Gastroesophageal sphincter (tissue), 4 donors: ENCODE measurements around the gene ADCY9. TPM values are rescaled to one million over a fixed set of nuclear protein-coding genes. Genes with fewer than 3 reads are reported as not detected.

Experiments
- ATAC-seq: fragments of 150-250 bp; one replicate; pipeline ENCODE4 v1.9.1; 2016; ENCODE audit warnings: mild to moderate bottlenecking, moderate library complexity
- H3K27ac ChIP-seq, 4 donors: fragments of 200-600 bp; sonication (generic) in 3 of 4; 1 replicate in 3 of 4; 2 replicates in 1 of 4; pipeline ENCODE4 v1.5.1; 2016 to 2019
- H3K27me3 ChIP-seq: fragments of 200-600 bp; sonication (generic); one replicate; pipeline ENCODE4 v1.5.1; 2019
- H3K36me3 ChIP-seq, 2 donors: fragments of 200-600 bp; sonication (generic); one replicate each; pipeline ENCODE4 v1.5.1; 2019; ENCODE audit warnings: control low read depth in 1 of 2
- H3K4me1 ChIP-seq, 3 donors: fragments of 200-600 bp; sonication (generic); 1 replicate in 2 of 3; 2 replicates in 1 of 3; pipeline ENCODE4 v1.5.1; 2016 to 2019; ENCODE audit warnings: control low read depth in 2 of 3
- H3K4me3 ChIP-seq, 2 donors: fragments of 200-600 bp; sonication (generic); one replicate each; pipeline ENCODE4 v1.5.1; 2019; ENCODE audit warnings: mild to moderate bottlenecking in 1 of 2, moderate library complexity in 1 of 2
- H3K9me3 ChIP-seq, 3 donors: fragments of 200-600 bp; sonication (generic); one replicate each; pipeline ENCODE4 v1.5.1; 2017 to 2019; ENCODE audit warnings: control low read depth in 2 of 3
- EP300 ChIP-seq: sonication (generic); formaldehyde crosslinking; IDR thresholded peaks from one replicate; pipeline ENCODE4 v1.6.1; 2017; ENCODE audit warnings: antibody characterized with exemption, mild to moderate bottlenecking
- POLR2A ChIP-seq, 2 donors: fragments of 450-650 bp; IDR thresholded peaks; one replicate each; pipeline ENCODE4 v1.6.1; 2017; ENCODE audit warnings: antibody characterized with exemption in 2 of 2, mild to moderate bottlenecking in 2 of 2, moderate library complexity in 1 of 2
- POLR2AphosphoS5 ChIP-seq: sonication (generic); formaldehyde crosslinking; IDR thresholded peaks from one replicate; pipeline ENCODE4 v1.6.1; 2017; ENCODE audit warnings: antibody characterized with exemption
- WGBS, 2 donors: methylation state at CpG; one replicate each; pipeline ENCODE4 v1.1.5; 2018; ENCODE audit warnings: low coverage in 1 of 2; 5-methylcytosine and 5-hydroxymethylcytosine counted together
- total RNA-seq, 4 donors: library from RNA; depleted of rRNA; stranded (reverse); fragments of >200 nt; gene quantifications; one replicate each; pipeline ENCODE4 v1.1.0, GENCODE V29; 2016
- TF ChIP-seq, protein P1 (sequence below), 4 experiments: fragments of 200-600 bp in 2 of 4; fragments of 450-650 bp in 2 of 4; sonication (generic) in 1 of 4; IDR thresholded peaks; one replicate each; pipeline ENCODE4 v1.5.1; 2017 to 2019; ENCODE audit warnings: antibody characterized with exemption in 4 of 4, mild to moderate bottlenecking in 2 of 4, moderate library complexity in 2 of 4

Gene ADCY9
- total RNA-seq, 4 donors from 2014 or later, result 33.0 to 83.5 (median 43.4) TPM

DNA sequence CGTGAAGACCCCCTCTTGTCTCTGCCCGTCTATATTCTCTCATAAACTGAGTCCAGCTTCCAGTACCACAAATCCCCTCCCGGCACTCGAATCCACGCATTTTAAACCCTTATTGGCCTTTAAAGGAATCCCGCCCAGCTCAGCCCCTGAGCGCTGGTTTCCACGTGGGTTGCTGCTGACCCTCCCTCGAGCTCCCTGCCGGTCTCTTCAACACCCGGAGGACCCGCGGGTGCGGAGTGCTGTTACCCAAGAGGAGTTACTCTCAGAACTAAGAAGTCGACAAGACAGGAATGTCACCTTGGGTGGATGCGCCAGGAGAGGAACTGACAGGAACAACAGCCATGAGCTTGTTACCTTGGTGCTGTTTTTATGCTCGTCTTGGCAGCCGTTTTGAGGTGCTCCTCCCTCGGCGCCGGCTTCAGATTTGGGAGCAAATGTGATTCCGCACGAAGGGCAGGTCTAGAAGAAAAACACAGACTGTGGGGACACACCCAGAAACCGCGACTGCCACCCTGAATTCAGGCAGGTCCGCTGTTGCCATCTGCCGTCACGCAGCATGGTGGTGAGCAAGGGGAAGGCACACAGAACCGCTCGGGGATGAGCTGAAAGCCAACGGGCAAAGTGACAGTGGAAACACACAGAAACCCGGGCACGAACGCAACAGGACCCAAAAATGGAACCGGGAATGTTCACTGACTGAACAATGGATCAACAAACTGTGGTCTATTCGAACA lies 123.0 kb downstream of the ADCY9 start:
- WGBS, 2 donors, result 91% methylated on average over 26 of the region's 36 CpGs; no CpG with 5 or more reads in 1 of the 2 donors
- no peak overlapping the region for H3K27ac ChIP-seq

DNA sequence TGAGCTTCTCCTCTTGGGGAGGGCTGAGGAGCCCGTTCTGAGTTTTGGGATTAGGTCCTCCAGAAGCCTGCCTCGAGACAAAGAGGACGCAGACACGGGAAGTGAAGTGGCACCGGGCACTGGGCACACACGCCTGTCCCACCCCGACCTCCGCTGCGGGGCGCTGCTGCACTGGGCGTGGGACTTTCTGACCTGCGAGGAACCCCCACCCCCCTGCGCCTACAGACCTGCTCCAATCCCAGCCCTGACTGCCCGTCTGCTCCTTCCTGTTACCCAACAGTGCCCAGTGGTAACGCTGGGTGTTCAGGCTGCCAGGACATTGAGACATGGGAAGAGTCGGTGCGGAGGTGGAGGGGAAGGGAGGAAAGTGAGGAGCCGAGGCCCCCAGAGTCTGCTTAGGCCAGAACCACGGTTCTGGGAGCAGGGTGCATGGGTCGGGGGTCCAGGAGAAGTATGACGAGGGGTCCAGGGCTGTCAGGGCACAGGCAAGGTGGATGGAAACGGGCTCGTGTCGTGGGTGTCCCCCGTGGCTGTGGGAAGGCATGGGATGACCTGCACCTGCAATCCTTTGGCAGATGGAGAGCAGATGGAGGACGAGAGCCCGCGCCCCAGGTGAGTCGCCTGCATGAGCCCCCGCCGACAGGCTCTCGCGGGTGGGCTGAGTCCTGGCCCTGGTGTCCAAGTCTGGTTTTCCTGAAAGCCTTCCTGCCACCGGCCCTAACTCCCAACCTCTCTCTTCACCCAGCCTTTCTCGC lies 123.8 kb downstream of the ADCY9 start:
- Histone ChIP-seq H3K4me1 (no peaks in the 10 kb centered on the region), H3K4me3 (no peak overlapping the region), H3K27me3 (no peaks in the 10 kb centered on the region), H3K27ac (no peak overlapping the region), H3K36me3 (peaks cover 0 to 60% of the 10 kb centered on the region in 2 donors), H3K9me3 (no peaks in the 10 kb centered on the region)
- TF ChIP-seq POLR2AphosphoS5 (no peak), EP300 (no peak), POLR2A (IDR thresholded peaks at IDR 0.05) (no peak)
- TF ChIP-seq, protein P1, sequence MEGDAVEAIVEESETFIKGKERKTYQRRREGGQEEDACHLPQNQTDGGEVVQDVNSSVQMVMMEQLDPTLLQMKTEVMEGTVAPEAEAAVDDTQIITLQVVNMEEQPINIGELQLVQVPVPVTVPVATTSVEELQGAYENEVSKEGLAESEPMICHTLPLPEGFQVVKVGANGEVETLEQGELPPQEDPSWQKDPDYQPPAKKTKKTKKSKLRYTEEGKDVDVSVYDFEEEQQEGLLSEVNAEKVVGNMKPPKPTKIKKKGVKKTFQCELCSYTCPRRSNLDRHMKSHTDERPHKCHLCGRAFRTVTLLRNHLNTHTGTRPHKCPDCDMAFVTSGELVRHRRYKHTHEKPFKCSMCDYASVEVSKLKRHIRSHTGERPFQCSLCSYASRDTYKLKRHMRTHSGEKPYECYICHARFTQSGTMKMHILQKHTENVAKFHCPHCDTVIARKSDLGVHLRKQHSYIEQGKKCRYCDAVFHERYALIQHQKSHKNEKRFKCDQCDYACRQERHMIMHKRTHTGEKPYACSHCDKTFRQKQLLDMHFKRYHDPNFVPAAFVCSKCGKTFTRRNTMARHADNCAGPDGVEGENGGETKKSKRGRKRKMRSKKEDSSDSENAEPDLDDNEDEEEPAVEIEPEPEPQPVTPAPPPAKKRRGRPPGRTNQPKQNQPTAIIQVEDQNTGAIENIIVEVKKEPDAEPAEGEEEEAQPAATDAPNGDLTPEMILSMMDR (IDR thresholded peaks at IDR 0.05), result no peak
- ATAC-seq, result no peak
- 92 to 100% methylated on average over 1 to 20 of the region's 35 CpGs for WGBS, 2 donors

More for the DNA sequence above, 123.0 kb downstream of the ADCY9 start:
- H3K4me3 ChIP-seq, result no peak overlapping the region
- H3K36me3 ChIP-seq, result peaks cover 0 to 52% of the 10 kb centered on the region in 2 donors
- no peak for ATAC-seq
- no peaks in the 10 kb centered on the region for H3K27me3 ChIP-seq
- H3K4me1 ChIP-seq, result no peaks in the 10 kb centered on the region
- no peaks in the 10 kb centered on the region for H3K9me3 ChIP-seq
- TF ChIP-seq POLR2AphosphoS5 (no peak), POLR2A (IDR thresholded peaks at IDR 0.05) (no peak), EP300 (no peak)
- TF ChIP-seq, protein P1 (IDR thresholded peaks at IDR 0.05), result no peak

DNA sequence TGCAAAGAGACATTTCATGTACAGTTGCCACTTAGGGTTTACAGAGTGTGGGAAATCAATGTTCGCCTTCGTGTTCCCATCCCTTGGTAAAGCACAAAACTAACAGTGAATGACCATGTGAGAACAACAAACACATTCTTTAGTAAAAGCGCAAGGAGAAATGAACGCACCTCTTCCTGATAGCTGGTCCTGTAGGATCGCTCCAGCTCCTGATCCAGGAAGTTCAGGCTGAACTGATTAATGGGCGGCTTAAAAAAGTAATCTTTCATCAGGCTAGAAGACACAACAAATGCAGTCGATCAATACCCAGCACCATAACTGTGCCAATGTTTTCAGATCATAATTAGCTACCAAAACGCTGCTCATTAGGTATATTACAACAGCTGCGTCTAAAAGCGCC lies 127.4 kb downstream of the ADCY9 start:
- peaks cover 0 to 68% of the 10 kb centered on the region in 2 donors for H3K36me3 ChIP-seq
- 80 to 89% methylated on average over 7 to 9 of the region's 10 CpGs for WGBS, 2 donors
- no peak overlapping the region for H3K27ac ChIP-seq
- no peaks in the 10 kb centered on the region for H3K27me3 ChIP-seq
- no peaks in the 10 kb centered on the region for H3K9me3 ChIP-seq
- ATAC-seq, result no peak
- no peak for TF ChIP-seq POLR2AphosphoS5
- no peak for TF ChIP-seq POLR2A (IDR thresholded peaks at IDR 0.05)
- TF ChIP-seq, protein P1 (IDR thresholded peaks at IDR 0.05), result no peak
- no peaks in the 10 kb centered on the region for H3K4me1 ChIP-seq
- no peak overlapping the region for H3K4me3 ChIP-seq

DNA sequence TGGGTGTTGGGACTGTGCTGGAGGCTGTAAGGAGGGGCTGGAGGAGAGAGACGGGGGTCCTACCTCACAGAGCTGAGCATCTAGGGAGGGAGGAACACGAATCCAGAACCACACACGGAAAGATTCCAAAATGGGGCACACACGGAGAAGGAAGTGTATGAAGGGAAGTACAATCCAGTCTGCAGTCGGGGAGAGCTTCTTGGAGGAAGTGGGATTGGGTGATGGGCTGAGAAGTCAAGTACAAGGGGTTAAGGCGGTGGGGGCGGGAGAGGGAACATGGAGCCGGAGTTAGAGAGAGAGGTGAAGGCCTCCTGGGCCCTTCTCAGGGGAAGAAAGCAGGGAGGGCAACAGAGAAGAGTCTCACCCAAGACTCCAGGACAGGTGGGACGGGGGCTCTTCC lies 128.2 kb downstream of the ADCY9 start:
- WGBS, 2 donors, result 75% methylated on average over 5 of the region's 9 CpGs; no CpG with 5 or more reads in 1 of the 2 donors
- H3K27ac ChIP-seq, result no peak overlapping the region
- TF ChIP-seq, protein P1 (IDR thresholded peaks at IDR 0.05), result no peak
- TF ChIP-seq POLR2A (IDR thresholded peaks at IDR 0.05) (no peak), EP300 (no peak)
- H3K4me1 ChIP-seq, result peaks cover 0 to 5% (median 0%) of the 10 kb centered on the region in 3 donors
- H3K4me3 ChIP-seq, result no peak overlapping the region
- H3K27me3 ChIP-seq, result no peaks in the 10 kb centered on the region
- no peaks in the 10 kb centered on the region for H3K9me3 ChIP-seq
- H3K36me3 ChIP-seq, result peaks cover 0 to 62% of the 10 kb centered on the region in 2 donors
- ATAC-seq, result no peak
